GM23338 (cell line): ENCODE measurements around the gene PPP2R2D.
"Not testable (repeated sequence)": the region's sequence is repeated elsewhere in the genome, so short reads cannot be mapped to it uniquely, and the experiment has no call there.

ENCODE experiments used
- CREB1 ChIP-seq: fragments of 250-450 bp; sonication (Bioruptor Pico); IDR thresholded peaks from 2 replicates; pipeline ENCODE4 v1.5.0; 2020; ENCODE audit warnings: low read depth, mild to moderate bottlenecking, moderate library complexity
- EZH2 ChIP-seq: fragments of 200-600 bp; sonication (generic); IDR thresholded peaks from one replicate; pipeline ENCODE4 v1.8.0; 2017; ENCODE audit warnings: antibody characterized with exemption, mild to moderate bottlenecking, low read depth; ENCODE audit not compliant: unreplicated experiment
- EZH2phosphoT487 ChIP-seq: fragments of 200-600 bp; sonication (generic); IDR thresholded peaks from one replicate; pipeline ENCODE4 v1.8.1; 2018; ENCODE audit warnings: antibody characterized with exemption; ENCODE audit not compliant: unreplicated experiment
- TF ChIP-seq, protein P1 (sequence below), 2 experiments: fragments of 200-600 bp in 1 of 2; sonication (generic) in 1 of 2; conservative IDR thresholded peaks; 2 replicates each; pipeline versions ENCODE4 v1.5.1 to v1.6.1; 2016 to 2017; ENCODE audit warnings: antibody characterized with exemption in 2 of 2, low read depth in 2 of 2, mild to moderate bottlenecking in 2 of 2, moderate library complexity in 1 of 2
- TF ChIP-seq, protein P2 (sequence below): IDR thresholded peaks from one replicate; pipeline ENCODE4 v1.6.1; 2018; ENCODE audit warnings: antibody characterized with exemption; ENCODE audit not compliant: unreplicated experiment

DNA sequence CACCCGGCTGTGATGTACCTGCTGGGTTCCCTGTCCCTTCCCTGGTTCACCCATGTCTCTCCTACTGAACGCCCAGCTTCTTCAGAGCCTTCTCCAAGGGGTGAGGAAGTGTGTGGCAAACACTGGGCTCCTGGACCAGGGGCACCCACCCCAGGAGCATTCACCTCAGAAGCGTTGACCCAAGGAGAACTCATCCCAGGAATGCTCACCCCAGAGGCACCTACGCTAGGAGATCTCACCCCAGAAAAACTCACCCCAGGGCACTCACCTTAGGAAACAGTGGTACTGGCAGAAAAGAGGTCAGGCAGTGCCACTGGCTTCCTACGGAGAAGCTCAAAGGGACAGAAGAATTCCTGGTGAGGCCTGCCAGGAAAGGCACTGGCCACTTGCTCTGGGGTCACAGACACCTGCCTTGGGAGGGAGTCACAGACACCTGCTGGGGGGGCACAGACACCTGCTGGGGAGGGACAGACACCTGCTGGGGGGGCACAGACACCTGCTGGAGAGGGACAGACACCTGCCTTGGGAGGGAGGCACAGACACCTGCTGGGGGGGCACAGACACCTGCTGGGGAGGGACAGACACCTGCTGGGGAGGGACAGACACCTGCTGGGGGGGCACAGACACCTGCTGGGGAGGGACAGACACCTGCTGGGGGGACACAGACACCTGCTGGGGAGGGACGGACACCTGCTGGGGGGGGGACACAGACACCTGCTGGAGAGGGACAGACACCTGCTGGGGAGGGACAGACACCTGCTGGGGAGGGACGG is 17.0 kb upstream of the PPP2R2D start:
- not testable (repeated sequence) for TF ChIP-seq EZH2, CREB1, EZH2phosphoT487
- TF ChIP-seq, protein P1, sequence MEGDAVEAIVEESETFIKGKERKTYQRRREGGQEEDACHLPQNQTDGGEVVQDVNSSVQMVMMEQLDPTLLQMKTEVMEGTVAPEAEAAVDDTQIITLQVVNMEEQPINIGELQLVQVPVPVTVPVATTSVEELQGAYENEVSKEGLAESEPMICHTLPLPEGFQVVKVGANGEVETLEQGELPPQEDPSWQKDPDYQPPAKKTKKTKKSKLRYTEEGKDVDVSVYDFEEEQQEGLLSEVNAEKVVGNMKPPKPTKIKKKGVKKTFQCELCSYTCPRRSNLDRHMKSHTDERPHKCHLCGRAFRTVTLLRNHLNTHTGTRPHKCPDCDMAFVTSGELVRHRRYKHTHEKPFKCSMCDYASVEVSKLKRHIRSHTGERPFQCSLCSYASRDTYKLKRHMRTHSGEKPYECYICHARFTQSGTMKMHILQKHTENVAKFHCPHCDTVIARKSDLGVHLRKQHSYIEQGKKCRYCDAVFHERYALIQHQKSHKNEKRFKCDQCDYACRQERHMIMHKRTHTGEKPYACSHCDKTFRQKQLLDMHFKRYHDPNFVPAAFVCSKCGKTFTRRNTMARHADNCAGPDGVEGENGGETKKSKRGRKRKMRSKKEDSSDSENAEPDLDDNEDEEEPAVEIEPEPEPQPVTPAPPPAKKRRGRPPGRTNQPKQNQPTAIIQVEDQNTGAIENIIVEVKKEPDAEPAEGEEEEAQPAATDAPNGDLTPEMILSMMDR (conservative IDR thresholded peaks at IDR 0.05; ENCODE audit: low read depth in 2 of 2), result not testable (repeated sequence)
- TF ChIP-seq, protein P2, sequence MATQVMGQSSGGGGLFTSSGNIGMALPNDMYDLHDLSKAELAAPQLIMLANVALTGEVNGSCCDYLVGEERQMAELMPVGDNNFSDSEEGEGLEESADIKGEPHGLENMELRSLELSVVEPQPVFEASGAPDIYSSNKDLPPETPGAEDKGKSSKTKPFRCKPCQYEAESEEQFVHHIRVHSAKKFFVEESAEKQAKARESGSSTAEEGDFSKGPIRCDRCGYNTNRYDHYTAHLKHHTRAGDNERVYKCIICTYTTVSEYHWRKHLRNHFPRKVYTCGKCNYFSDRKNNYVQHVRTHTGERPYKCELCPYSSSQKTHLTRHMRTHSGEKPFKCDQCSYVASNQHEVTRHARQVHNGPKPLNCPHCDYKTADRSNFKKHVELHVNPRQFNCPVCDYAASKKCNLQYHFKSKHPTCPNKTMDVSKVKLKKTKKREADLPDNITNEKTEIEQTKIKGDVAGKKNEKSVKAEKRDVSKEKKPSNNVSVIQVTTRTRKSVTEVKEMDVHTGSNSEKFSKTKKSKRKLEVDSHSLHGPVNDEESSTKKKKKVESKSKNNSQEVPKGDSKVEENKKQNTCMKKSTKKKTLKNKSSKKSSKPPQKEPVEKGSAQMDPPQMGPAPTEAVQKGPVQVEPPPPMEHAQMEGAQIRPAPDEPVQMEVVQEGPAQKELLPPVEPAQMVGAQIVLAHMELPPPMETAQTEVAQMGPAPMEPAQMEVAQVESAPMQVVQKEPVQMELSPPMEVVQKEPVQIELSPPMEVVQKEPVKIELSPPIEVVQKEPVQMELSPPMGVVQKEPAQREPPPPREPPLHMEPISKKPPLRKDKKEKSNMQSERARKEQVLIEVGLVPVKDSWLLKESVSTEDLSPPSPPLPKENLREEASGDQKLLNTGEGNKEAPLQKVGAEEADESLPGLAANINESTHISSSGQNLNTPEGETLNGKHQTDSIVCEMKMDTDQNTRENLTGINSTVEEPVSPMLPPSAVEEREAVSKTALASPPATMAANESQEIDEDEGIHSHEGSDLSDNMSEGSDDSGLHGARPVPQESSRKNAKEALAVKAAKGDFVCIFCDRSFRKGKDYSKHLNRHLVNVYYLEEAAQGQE, result not testable (repeated sequence)
